AG09309 (cell line): Measurements from ENCODE around the gene PLA2G1B.

Experiments used
- DNase-seq: peaks from one replicate; pipeline ENCODE4 v3.0.0-alpha.2; 2010; ENCODE audit warnings: low read depth
- H3K4me3 ChIP-seq: 2 replicates; pipeline ENCODE4 v1.5.1; 2011; ENCODE audit warnings: mild to moderate bottlenecking, low read depth, low read length, moderate library complexity; ENCODE audit not compliant: control insufficient read depth
- CTCF ChIP-seq: IDR thresholded peaks from 2 replicates; pipeline ENCODE4 v1.5.1; 2011; ENCODE audit warnings: mild to moderate bottlenecking, low read depth, low read length, inconsistent platforms; ENCODE audit not compliant: insufficient read depth, control insufficient read depth; ENCODE audit errors: missing control alignments

PLA2G1B gene

GRCh38 chr12:120359128-120359527 lies 31.5 kb upstream of the PLA2G1B start:
- no peak overlapping the region for H3K4me3 ChIP-seq
- TF ChIP-seq CTCF = no peak

GRCh38 chr12:120358412-120359100 lies 31.0 kb upstream of the PLA2G1B start:
- no peak for DNase-seq
- TF ChIP-seq CTCF = no peak

More at GRCh38 chr12:120359128-120359527, 31.5 kb upstream of the PLA2G1B start:
- DNase-seq = no peak

GRCh38 chr12:120357104-120357503 lies 29.5 kb upstream of the PLA2G1B start:
- no peak for TF ChIP-seq CTCF
- H3K4me3 ChIP-seq = no peak overlapping the region
- no peak for DNase-seq

More at GRCh38 chr12:120358412-120359100, 31.0 kb upstream of the PLA2G1B start:
- no peak overlapping the region for H3K4me3 ChIP-seq

GRCh38 chr12:120356567-120357030 lies 29.0 kb upstream of the PLA2G1B start:
- no peak overlapping the region for H3K4me3 ChIP-seq
- TF ChIP-seq CTCF = peak; percentile 88

GRCh38 chr12:120353556-120354317 lies 26.2 kb upstream of the PLA2G1B start:
- H3K4me3 ChIP-seq = no peak overlapping the region
- DNase-seq = no peak
- no peak for TF ChIP-seq CTCF

More at GRCh38 chr12:120356567-120357030, 29.0 kb upstream of the PLA2G1B start:
- DNase-seq = peak; percentile 60

GRCh38 chr12:120353136-120353535 lies 25.6 kb upstream of the PLA2G1B start:
- DNase-seq = no peak
- TF ChIP-seq CTCF = no peak
- H3K4me3 ChIP-seq = no peak overlapping the region
